PFSK-1 (cell line): ENCODE results near the gene FAM53B.

ENCODE experiments used
- FOXP2 ChIP-seq: optimal IDR thresholded peaks from 2 replicates; pipeline ENCODE3; 2011; ENCODE audit warnings: borderline replicate concordance, control low read depth, inconsistent platforms; ENCODE audit not compliant: insufficient read depth; ENCODE audit errors: extremely low read length, extremely low read depth
- POLR2AphosphoS5 ChIP-seq: IDR thresholded peaks from 2 replicates; pipeline ENCODE4 v1.6.1; 2012; ENCODE audit warnings: low read depth, mild to moderate bottlenecking, control low read depth, low read length, moderate library complexity
- REST ChIP-seq, 2 experiments: IDR thresholded peaks; 2 replicates each; pipeline versions ENCODE4 v1.6.1 to v1.8.0; 2011 to 2012; ENCODE audit warnings: low read depth in 2 of 2, low read length in 2 of 2, control low read depth in 1 of 2, inconsistent platforms in 1 of 2, mild to moderate bottlenecking in 1 of 2, moderate library complexity in 1 of 2; ENCODE audit not compliant: insufficient read depth in 1 of 2
- SIN3A ChIP-seq: IDR thresholded peaks from 2 replicates; pipeline ENCODE4 v1.6.1; 2012; ENCODE audit warnings: mild to moderate bottlenecking, low read length, moderate library complexity, borderline replicate concordance; ENCODE audit not compliant: insufficient read depth
- TAF1 ChIP-seq: IDR thresholded peaks from 2 replicates; pipeline ENCODE4 v1.6.1; 2012; ENCODE audit warnings: low read length, control low read depth, borderline replicate concordance; ENCODE audit not compliant: insufficient read depth

FAM53B gene

GRCh38 chr10:124640538-124641231 lies 103.5 kb downstream of the FAM53B start:
- TF ChIP-seq POLR2AphosphoS5 (no peak), FOXP2 (peak; percentile 10), TAF1 (no peak)

- TF ChIP-seq SIN3A (no peak), POLR2AphosphoS5 (no peak), TAF1 (no peak), FOXP2 (no peak), REST (IDR thresholded peaks at IDR 0.05; ENCODE audit: insufficient read depth in 1 of 2, low read depth in 2 of 2, low read length in 2 of 2) (no peak)
These were observed 104.1 kb downstream of the FAM53B start for GRCh38 chr10:124640056-124640455.

- no peak for TF ChIP-seq FOXP2
- TF ChIP-seq SIN3A, result no peak
- no peak for TF ChIP-seq REST (IDR thresholded peaks at IDR 0.05; ENCODE audit: insufficient read depth in 1 of 2, low read depth in 2 of 2, low read length in 2 of 2)
- no peak for TF ChIP-seq POLR2AphosphoS5
- no peak for TF ChIP-seq TAF1
These were observed 104.5 kb downstream of the FAM53B start for GRCh38 chr10:124639646-124640045.

DNA sequence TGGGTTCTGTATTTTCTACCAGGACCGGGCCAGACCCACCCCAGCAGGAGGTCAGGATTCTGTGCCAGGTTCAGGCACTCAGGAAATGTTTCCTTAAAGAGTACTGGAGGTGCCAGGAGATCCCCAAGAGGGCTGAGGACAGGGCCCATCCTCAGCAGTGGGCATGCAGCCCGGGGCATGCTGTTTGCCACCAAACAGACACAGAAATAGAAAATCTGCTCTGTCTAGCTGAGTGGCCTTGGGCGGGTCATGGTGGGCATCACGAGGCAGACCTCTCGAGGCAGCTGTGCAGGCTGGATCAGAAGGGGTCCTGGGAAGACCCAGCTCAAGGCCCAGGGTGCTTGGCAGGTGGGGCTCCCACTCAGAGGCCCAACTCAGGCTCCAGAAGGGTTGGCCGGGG lies 105.0 kb downstream of the FAM53B start:
- no peak for TF ChIP-seq SIN3A
- no peak for TF ChIP-seq TAF1
- no peak for TF ChIP-seq FOXP2
- TF ChIP-seq REST (IDR thresholded peaks at IDR 0.05; ENCODE audit: insufficient read depth in 1 of 2, low read depth in 2 of 2, low read length in 2 of 2), result no peak
- TF ChIP-seq POLR2AphosphoS5, result no peak

DNA sequence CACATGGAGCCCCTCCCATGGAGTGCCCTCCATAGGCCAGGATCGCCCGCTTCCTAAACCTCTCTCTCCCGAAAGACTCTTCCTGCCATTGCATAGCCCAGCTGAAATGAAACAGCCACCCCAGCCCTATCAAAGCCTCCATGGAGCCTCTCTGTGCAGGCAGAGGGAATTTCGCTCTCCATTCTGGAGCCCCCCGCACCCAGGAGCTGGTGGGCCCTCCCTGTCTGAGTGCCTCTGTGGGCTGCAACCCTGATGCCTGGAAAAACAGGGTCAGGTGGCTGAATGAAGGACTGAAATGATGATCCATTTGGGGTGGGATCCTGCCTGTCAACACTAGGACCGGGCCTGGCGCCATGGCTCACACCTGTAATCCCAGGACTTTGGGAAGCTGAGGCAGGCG lies 106.4 kb downstream of the FAM53B start:
- TF ChIP-seq TAF1, result no peak
- TF ChIP-seq POLR2AphosphoS5, result no peak
- no peak for TF ChIP-seq FOXP2
- no peak for TF ChIP-seq SIN3A
- no peak for TF ChIP-seq REST (IDR thresholded peaks at IDR 0.05; ENCODE audit: insufficient read depth in 1 of 2, low read depth in 2 of 2, low read length in 2 of 2)
